A673 (cell line): ENCODE measurements around the gene ADGB. TPM values are rescaled to one million over a fixed set of nuclear protein-coding genes. Genes with fewer than 3 reads are reported as not detected.
"Not testable (repeated sequence)": the region's sequence is repeated elsewhere in the genome, so short reads cannot be mapped to it uniquely, and the experiment has no call there.

Experiments used
- BruUV-seq: library from RNA; stranded (reverse); fragments of 400-500 nt; replicated peaks from 2 replicates; lab custom pipeline; 2021; lab: Mats Ljungman, UMichigan
- CTCF ChIA-PET: fragments of 300-600 bp; sonication (Branson Sonifier 250); formaldehyde crosslinking; loops from one replicate; lab custom pipeline; 2022; ENCODE audit warnings: antibody characterized with exemption; lab: Charles Lee
- POLR2A ChIA-PET: fragments of 300-600 bp; sonication (Branson Sonifier 250); formaldehyde crosslinking; loops from one replicate; lab custom pipeline; 2022; ENCODE audit warnings: antibody characterized with exemption; ENCODE audit not compliant: low non-redundant PET; lab: Charles Lee
- DNase-seq: peaks from one replicate; pipeline ENCODE4 v3.0.0-alpha.2; 2015; ENCODE audit warnings: low spot score
- H3K27ac ChIP-seq: fragments of 200-600 bp; sonication (generic); 2 replicates; pipeline ENCODE4 v1.5.1; 2016; ENCODE audit warnings: mixed run types, low read depth, mild to moderate bottlenecking, mixed read lengths, antibody characterized with exemption, low read length; ENCODE audit not compliant: poor library complexity, severe bottlenecking
- H3K27me3 ChIP-seq: fragments of 200-600 bp; sonication (generic); replicated peaks from 2 replicates; pipeline ENCODE4 v1.6.1; 2017; ENCODE audit warnings: mixed run types, low read depth, mild to moderate bottlenecking, mixed read lengths, antibody characterized with exemption, low read length; ENCODE audit not compliant: insufficient read depth, poor library complexity
- H3K36me3 ChIP-seq: fragments of 200-600 bp; sonication (generic); 2 replicates; pipeline ENCODE4 v1.6.1; 2016; ENCODE audit warnings: mixed run types, mild to moderate bottlenecking, mixed read lengths, antibody characterized with exemption, low read length; ENCODE audit not compliant: insufficient read depth, poor library complexity, severe bottlenecking
- H3K4me1 ChIP-seq: fragments of 200-600 bp; sonication (generic); 2 replicates; pipeline ENCODE4 v1.6.1; 2017; ENCODE audit warnings: mixed run types, mild to moderate bottlenecking, mixed read lengths, antibody characterized with exemption, low read length; ENCODE audit not compliant: insufficient read depth, poor library complexity, severe bottlenecking
- H3K4me3 ChIP-seq: fragments of 200-600 bp; sonication (generic); 2 replicates; pipeline ENCODE4 v1.5.1; 2016; ENCODE audit warnings: low read depth, mixed run types, mild to moderate bottlenecking, mixed read lengths, low read length; ENCODE audit not compliant: poor library complexity, severe bottlenecking
- H3K9me3 ChIP-seq: fragments of 200-600 bp; sonication (generic); 2 replicates; pipeline ENCODE4 v1.6.1; 2016; ENCODE audit warnings: mixed run types, low read depth, mild to moderate bottlenecking, mixed read lengths, antibody characterized with exemption, low read length; ENCODE audit not compliant: poor library complexity, severe bottlenecking
- CTCF ChIP-seq: fragments of 300-800, 200-600 bp; sonication (generic); conservative IDR thresholded peaks from 2 replicates; pipeline ENCODE4 v1.5.1; 2017; ENCODE audit warnings: low read depth, mild to moderate bottlenecking, antibody characterized with exemption, low read length, moderate library complexity, mixed read lengths
- EZH2 ChIP-seq: fragments of 200-600 bp; sonication (generic); IDR thresholded peaks from 2 replicates; pipeline ENCODE4 v1.6.1; 2017; ENCODE audit warnings: borderline replicate concordance, low read depth, mild to moderate bottlenecking, mixed read lengths, antibody characterized with exemption, low read length; ENCODE audit not compliant: poor library complexity, severe bottlenecking
- intact Hi-C: fragments of 100-400 bp; cut with micrococcal nuclease; formaldehyde crosslinking; loops from one replicate; pipeline ENCODE4 v1.10.0; 2022; ENCODE audit not compliant: unreplicated experiment
- total RNA-seq: library from RNA; stranded (reverse); gene quantifications from 2 replicates; pipeline ENCODE4 v1.2.3, GENCODE V29; 2021

The ADGB gene
- total RNA-seq, 1 experiment from 2014 or later, result not detected

- CTCF ChIA-PET, result no interaction called here
- DNase-seq, result peak; percentile 21
- BruUV-seq, result no TSS peak
- intact Hi-C loops, result loop anchor here (10.0 kb wide), 1 partner anchor 534 kb away; no protein-coding TSS in a partner anchor
- TF ChIP-seq CTCF (no peak), EZH2 (no peak)
- H3K4me3 ChIP-seq, result no peak overlapping the region
- H3K36me3 ChIP-seq, result no peaks in the 10 kb centered on the region
- POLR2A ChIA-PET, result no interaction called here
- no peaks in the 10 kb centered on the region for H3K4me1 ChIP-seq
- no peak overlapping the region for H3K27ac ChIP-seq
- H3K27me3 ChIP-seq, result no peaks in the 10 kb centered on the region
- no peaks in the 10 kb centered on the region for H3K9me3 ChIP-seq
Observed at GRCh38 chr6:146850238-146850896, 251.6 kb downstream of the ADGB start.

- H3K27me3 ChIP-seq, result no peaks in the 10 kb centered on the region
- H3K27ac ChIP-seq, result no peak overlapping the region
- ChIA-PET CTCF (interaction anchor here (0.6 kb wide), 1 partner anchor 26 kb away, joined by 4 read pairs; no protein-coding TSS in a partner anchor), POLR2A (no interaction called here)
- BruUV-seq, result no TSS peak
- H3K9me3 ChIP-seq, result no peaks in the 10 kb centered on the region
- H3K36me3 ChIP-seq, result no peaks in the 10 kb centered on the region
- no peak for DNase-seq
- H3K4me3 ChIP-seq, result no peak overlapping the region
- intact Hi-C loops, result loop anchor here (10.0 kb wide), 1 partner anchor 534 kb away; no protein-coding TSS in a partner anchor
- TF ChIP-seq EZH2 (no peak), CTCF (no peak)
- no peaks in the 10 kb centered on the region for H3K4me1 ChIP-seq
Observed at GRCh38 chr6:146850981-146851380, 252.2 kb downstream of the ADGB start.

GRCh38 chr6:146851837-146852236, 253.1 kb downstream of the ADGB start:
- no peak for TF ChIP-seq EZH2
- no peak for TF ChIP-seq CTCF
- Histone ChIP-seq H3K4me1 (no peaks in the 10 kb centered on the region), H3K27ac (no peak overlapping the region), H3K4me3 (no peak overlapping the region), H3K36me3 (no peaks in the 10 kb centered on the region), H3K9me3 (no peaks in the 10 kb centered on the region), H3K27me3 (no peaks in the 10 kb centered on the region)
- intact Hi-C loops, result loop anchor here (10.0 kb wide), 1 partner anchor 533 kb away; no protein-coding TSS in a partner anchor
- ChIA-PET CTCF (no interaction called here), POLR2A (no interaction called here)
- no peak for DNase-seq
- BruUV-seq, result no TSS peak

- H3K27me3 ChIP-seq, H3K27ac ChIP-seq, H3K9me3 ChIP-seq, POLR2A ChIA-PET, CTCF ChIA-PET, BruUV-seq, H3K4me1 ChIP-seq, DNase-seq, H3K4me3 ChIP-seq, H3K36me3 ChIP-seq: not testable (repeated sequence)
- intact Hi-C loops, result loop anchor here (5.0 to 10.0 kb wide), 3 partner anchors 348 to 530 kb away; partner anchors contain the start of gene STXBP5
Observed at GRCh38 chr6:146854521-146855255, 255.9 kb downstream of the ADGB start.
